ENCODE data around the gene SMIM10L1. TPM values are rescaled to one million over a fixed set of nuclear protein-coding genes. Genes with fewer than 3 reads are reported as not detected.

The SMIM10L1 gene
- total and polyA plus RNA-seq, 5 donors from 2014 or later: 6.3 to 15.1 (median 9.3) TPM

GRCh38 chr12:11143352-11143751 is 27.6 kb upstream of the SMIM10L1 start:
- H3K27me3 Mint-ChIP-seq: no peaks in the 10 kb centered on the region
- DNase-seq: no peak
- Histone ChIP-seq H3K36me3 (ENCODE audit: control insufficient read depth, insufficient read depth, low read length) (peaks cover 10% of the 10 kb centered on the region), H3K27me3 (ENCODE audit: control insufficient read depth, insufficient read depth, low read length) (no peaks in the 10 kb centered on the region), H3K4me3 (ENCODE audit: low read depth, low read length) (no peak overlapping the region), H3K4me1 (ENCODE audit: control insufficient read depth, insufficient read depth, low read length, poor library complexity, severe bottlenecking) (no peaks in the 10 kb centered on the region), H3K9me3 (ENCODE audit: control insufficient read depth in 2 of 2, low read length in 2 of 2) (peaks cover 0 to 11% of the 10 kb centered on the region in 2 experiments), H3K27ac (ENCODE audit: insufficient read depth, low read length, poor library complexity, severe bottlenecking) (no peak overlapping the region)
- H3K9me3 Mint-ChIP-seq: peaks cover 0 to 19% (median 5%) of the 10 kb centered on the region in 7 donors
- peak overlapping the region in 1 of 4 donors; percentile 4 for H3K4me3 Mint-ChIP-seq
- H3K4me1 Mint-ChIP-seq: peaks cover 20 to 39% (median 32%) of the 10 kb centered on the region in 4 donors
- peaks cover 47% of the 10 kb centered on the region for H3K36me3 Mint-ChIP-seq
- no peak for ATAC-seq (ENCODE audit: low read depth in 2 of 2)
- no peak overlapping the region for H3K27ac Mint-ChIP-seq

- Histone ChIP-seq H3K4me3 (ENCODE audit: low read depth, low read length) (no peak overlapping the region), H3K4me1 (ENCODE audit: control insufficient read depth, insufficient read depth, low read length, poor library complexity, severe bottlenecking) (no peaks in the 10 kb centered on the region), H3K9me3 (ENCODE audit: control insufficient read depth in 2 of 2, low read length in 2 of 2) (peaks cover 0 to 11% of the 10 kb centered on the region in 2 experiments), H3K27me3 (ENCODE audit: control insufficient read depth, insufficient read depth, low read length) (no peaks in the 10 kb centered on the region), H3K27ac (ENCODE audit: insufficient read depth, low read length, poor library complexity, severe bottlenecking) (no peak overlapping the region), H3K36me3 (ENCODE audit: control insufficient read depth, insufficient read depth, low read length) (peaks cover 10% of the 10 kb centered on the region)
- ATAC-seq (ENCODE audit: low read depth in 2 of 2) (no peak), DNase-seq (no peak)
- peaks cover 15 to 35% (median 32%) of the 10 kb centered on the region in 4 donors for H3K4me1 Mint-ChIP-seq
- H3K36me3 Mint-ChIP-seq: peaks cover 44% of the 10 kb centered on the region
- H3K27ac Mint-ChIP-seq: no peak overlapping the region
- H3K9me3 Mint-ChIP-seq: peaks cover 0 to 19% (median 7%) of the 10 kb centered on the region in 7 donors
- peak overlapping the region in 1 of 4 donors; percentile 7 for H3K4me3 Mint-ChIP-seq
- no peaks in the 10 kb centered on the region for H3K27me3 Mint-ChIP-seq
Measured at GRCh38 chr12:11144297-11144696, 26.7 kb upstream of the SMIM10L1 start.

GRCh38 chr12:11147420-11147819 is 23.6 kb upstream of the SMIM10L1 start:
- Mint-ChIP-seq H3K9me3 (peaks cover 0 to 23% (median 4%) of the 10 kb centered on the region in 7 donors), H3K36me3 (peaks cover 36% of the 10 kb centered on the region), H3K4me3 (no peak overlapping the region), H3K27me3 (no peaks in the 10 kb centered on the region), H3K27ac (no peak overlapping the region), H3K4me1 (peaks cover 14 to 23% (median 19%) of the 10 kb centered on the region in 4 donors)
- peaks cover 2% of the 10 kb centered on the region for H3K36me3 ChIP-seq (ENCODE audit: control insufficient read depth, insufficient read depth, low read length)
- no peaks in the 10 kb centered on the region for H3K4me1 ChIP-seq (ENCODE audit: control insufficient read depth, insufficient read depth, low read length, poor library complexity, severe bottlenecking)
- no peak for ATAC-seq (ENCODE audit: low read depth in 2 of 2)
- no peaks in the 10 kb centered on the region for H3K27me3 ChIP-seq (ENCODE audit: control insufficient read depth, insufficient read depth, low read length)
- H3K27ac ChIP-seq (ENCODE audit: insufficient read depth, low read length, poor library complexity, severe bottlenecking): no peak overlapping the region
- peaks cover 2 to 11% of the 10 kb centered on the region in 2 experiments for H3K9me3 ChIP-seq (ENCODE audit: control insufficient read depth in 2 of 2, low read length in 2 of 2)
- no peak overlapping the region for H3K4me3 ChIP-seq (ENCODE audit: low read depth, low read length)
- DNase-seq: no peak

- Histone ChIP-seq H3K36me3 (ENCODE audit: control insufficient read depth, insufficient read depth, low read length) (no peaks in the 10 kb centered on the region), H3K9me3 (ENCODE audit: control insufficient read depth in 2 of 2, low read length in 2 of 2) (peaks cover 6% of the 10 kb centered on the region in 2 experiments), H3K27ac (ENCODE audit: insufficient read depth, low read length, poor library complexity, severe bottlenecking) (no peak overlapping the region), H3K27me3 (ENCODE audit: control insufficient read depth, insufficient read depth, low read length) (no peaks in the 10 kb centered on the region), H3K4me1 (ENCODE audit: control insufficient read depth, insufficient read depth, low read length, poor library complexity, severe bottlenecking) (no peaks in the 10 kb centered on the region), H3K4me3 (ENCODE audit: low read depth, low read length) (no peak overlapping the region)
- Mint-ChIP-seq H3K36me3 (peaks cover 24% of the 10 kb centered on the region), H3K4me1 (peaks cover 4 to 36% (median 16%) of the 10 kb centered on the region in 4 donors), H3K4me3 (no peak overlapping the region), H3K27ac (no peak overlapping the region), H3K27me3 (no peaks in the 10 kb centered on the region), H3K9me3 (peaks cover 0 to 11% (median 3%) of the 10 kb centered on the region in 7 donors)
- DNase-seq (no peak), ATAC-seq (ENCODE audit: low read depth in 2 of 2) (no peak)
Measured at GRCh38 chr12:11150832-11151231, 20.2 kb upstream of the SMIM10L1 start.

GRCh38 chr12:11152725-11153124 is 18.3 kb upstream of the SMIM10L1 start:
- H3K36me3 ChIP-seq (ENCODE audit: control insufficient read depth, insufficient read depth, low read length): no peaks in the 10 kb centered on the region
- peaks cover 0 to 16% (median 3%) of the 10 kb centered on the region in 7 donors for H3K9me3 Mint-ChIP-seq
- peaks cover 31% of the 10 kb centered on the region for H3K36me3 Mint-ChIP-seq
- no peak overlapping the region for H3K27ac Mint-ChIP-seq
- no peaks in the 10 kb centered on the region for H3K27me3 ChIP-seq (ENCODE audit: control insufficient read depth, insufficient read depth, low read length)
- H3K4me3 ChIP-seq (ENCODE audit: low read depth, low read length): no peak overlapping the region
- no peaks in the 10 kb centered on the region for H3K4me1 ChIP-seq (ENCODE audit: control insufficient read depth, insufficient read depth, low read length, poor library complexity, severe bottlenecking)
- peaks cover 6 to 33% (median 19%) of the 10 kb centered on the region in 4 donors for H3K4me1 Mint-ChIP-seq
- no peak overlapping the region for H3K27ac ChIP-seq (ENCODE audit: insufficient read depth, low read length, poor library complexity, severe bottlenecking)
- H3K27me3 Mint-ChIP-seq: no peaks in the 10 kb centered on the region
- H3K9me3 ChIP-seq (ENCODE audit: control insufficient read depth in 2 of 2, low read length in 2 of 2): peaks cover 3 to 10% of the 10 kb centered on the region in 2 experiments
- H3K4me3 Mint-ChIP-seq: no peak overlapping the region
- no peak for DNase-seq
- no peak for ATAC-seq (ENCODE audit: low read depth in 2 of 2)

- peaks cover 35% of the 10 kb centered on the region for H3K36me3 Mint-ChIP-seq
- H3K9me3 ChIP-seq (ENCODE audit: control insufficient read depth in 2 of 2, low read length in 2 of 2): peaks cover 3 to 10% of the 10 kb centered on the region in 2 experiments
- H3K9me3 Mint-ChIP-seq: peaks cover 0 to 16% (median 3%) of the 10 kb centered on the region in 7 donors
- no peaks in the 10 kb centered on the region for H3K4me1 ChIP-seq (ENCODE audit: control insufficient read depth, insufficient read depth, low read length, poor library complexity, severe bottlenecking)
- H3K27me3 ChIP-seq (ENCODE audit: control insufficient read depth, insufficient read depth, low read length): no peaks in the 10 kb centered on the region
- H3K4me1 Mint-ChIP-seq: peaks cover 17 to 33% (median 31%) of the 10 kb centered on the region in 4 donors
- ATAC-seq (ENCODE audit: low read depth in 2 of 2) (no peak), DNase-seq (no peak)
- no peak overlapping the region for H3K4me3 Mint-ChIP-seq
- no peaks in the 10 kb centered on the region for H3K27me3 Mint-ChIP-seq
- H3K4me3 ChIP-seq (ENCODE audit: low read depth, low read length): no peak overlapping the region
- H3K27ac ChIP-seq (ENCODE audit: insufficient read depth, low read length, poor library complexity, severe bottlenecking): no peak overlapping the region
- H3K36me3 ChIP-seq (ENCODE audit: control insufficient read depth, insufficient read depth, low read length): peaks cover 4% of the 10 kb centered on the region
- no peak overlapping the region for H3K27ac Mint-ChIP-seq
Measured at GRCh38 chr12:11154400-11154925, 16.5 kb upstream of the SMIM10L1 start.

- H3K4me3 ChIP-seq (ENCODE audit: low read depth, low read length): no peak overlapping the region
- peaks cover 13% of the 10 kb centered on the region for H3K36me3 ChIP-seq (ENCODE audit: control insufficient read depth, insufficient read depth, low read length)
- no peaks in the 10 kb centered on the region for H3K27me3 ChIP-seq (ENCODE audit: control insufficient read depth, insufficient read depth, low read length)
- H3K9me3 Mint-ChIP-seq: peaks cover 0 to 12% (median 3%) of the 10 kb centered on the region in 7 donors
- H3K9me3 ChIP-seq (ENCODE audit: control insufficient read depth in 2 of 2, low read length in 2 of 2): peaks cover 3 to 9% of the 10 kb centered on the region in 2 experiments
- H3K27ac ChIP-seq (ENCODE audit: insufficient read depth, low read length, poor library complexity, severe bottlenecking): no peak overlapping the region
- H3K4me1 Mint-ChIP-seq: peaks cover 30 to 66% (median 39%) of the 10 kb centered on the region in 4 donors
- H3K27me3 Mint-ChIP-seq: no peaks in the 10 kb centered on the region
- H3K27ac Mint-ChIP-seq: peak overlapping the region in 1 of 3 donors; percentile 4
- DNase-seq (no peak), ATAC-seq (ENCODE audit: low read depth in 2 of 2) (no peak)
- peaks cover 42% of the 10 kb centered on the region for H3K36me3 Mint-ChIP-seq
- peaks cover 4% of the 10 kb centered on the region for H3K4me1 ChIP-seq (ENCODE audit: control insufficient read depth, insufficient read depth, low read length, poor library complexity, severe bottlenecking)
- H3K4me3 Mint-ChIP-seq: no peak overlapping the region
Measured at GRCh38 chr12:11158885-11159444, 12.0 kb upstream of the SMIM10L1 start.

All from CD4-positive, CD25-positive, alpha-beta regulatory T cell (primary cell).